MCF 10A (cell line): Measurements from ENCODE around the gene SART3. TPM values are rescaled to one million over a fixed set of nuclear protein-coding genes. Genes with fewer than 3 reads are reported as not detected.
"Not testable (repeated sequence)": the region's sequence is repeated elsewhere in the genome, so short reads cannot be mapped to it uniquely, and the experiment has no call there.

ENCODE experiments used
- BruUV-seq: library from RNA; stranded (reverse); fragments of 400-500 nt; replicated peaks from 2 replicates; lab custom pipeline; 2021; lab: Mats Ljungman, UMichigan
- CTCF ChIA-PET: fragments of 300-600 bp; sonication (Branson Sonifier 250); formaldehyde crosslinking; extraction: SDS; loops from one replicate; lab custom pipeline; 2021; ENCODE audit warnings: antibody characterized with exemption, inconsistent platforms; lab: Yijun Ruan, JAX
- POLR2A ChIA-PET: fragments of 300-600, 350-650 bp; sonication (Branson Sonifier 250); formaldehyde crosslinking; extraction: SDS; loops from one replicate; lab custom pipeline; 2020; ENCODE audit warnings: antibody characterized with exemption, inconsistent platforms; lab: Yijun Ruan, JAX
- DNase-seq: peaks from one replicate; pipeline ENCODE4 v3.0.0-alpha.2; 2018; ENCODE audit not compliant: unreplicated experiment
- H3K27ac Mint-ChIP-seq: one replicate; pipeline ENCODE4 v1.8.0; 2022; ENCODE audit warnings: mild to moderate bottlenecking, low read depth, mixed read lengths; ENCODE audit not compliant: unreplicated experiment
- H3K27me3 Mint-ChIP-seq: one replicate; pipeline ENCODE4 v1.8.0; 2022; ENCODE audit warnings: mixed read lengths; ENCODE audit not compliant: insufficient read depth, unreplicated experiment
- H3K36me3 Mint-ChIP-seq: one replicate; pipeline ENCODE4 v1.8.0; 2022; ENCODE audit warnings: mild to moderate bottlenecking, moderate library complexity, mixed read lengths; ENCODE audit not compliant: insufficient read depth, unreplicated experiment
- H3K4me1 Mint-ChIP-seq: one replicate; pipeline ENCODE4 v1.8.0; 2022; ENCODE audit warnings: mixed read lengths; ENCODE audit not compliant: insufficient read depth, unreplicated experiment
- H3K4me3 Mint-ChIP-seq: one replicate; pipeline ENCODE4 v1.8.0; 2022; ENCODE audit warnings: mild to moderate bottlenecking, moderate library complexity, mixed read lengths; ENCODE audit not compliant: unreplicated experiment
- H3K9me3 Mint-ChIP-seq: one replicate; pipeline ENCODE4 v1.8.0; 2022; ENCODE audit warnings: mixed read lengths; ENCODE audit not compliant: unreplicated experiment
- CTCF ChIP-seq: fragments of 200-600 bp; IDR thresholded peaks from one replicate; pipeline ENCODE4 v1.8.0; 2022; ENCODE audit warnings: antibody characterized with exemption, mild to moderate bottlenecking; ENCODE audit not compliant: unreplicated experiment
- intact Hi-C: fragments of 100-400 bp; cut with micrococcal nuclease; formaldehyde crosslinking; loops from 2 replicates; pipeline ENCODE4 v1.14.1; 2022
- total RNA-seq: library from RNA; stranded (reverse); gene quantifications from 2 replicates; pipeline ENCODE4 v1.2.3, GENCODE V29; 2022

Gene SART3
- total RNA-seq, 1 experiment from 2014 or later: 73.4 TPM

GRCh38 chr12:108592033-108592909, 31.3 kb upstream of the SART3 start:
- H3K4me3 Mint-ChIP-seq: no peak overlapping the region
- no peaks in the 10 kb centered on the region for H3K4me1 Mint-ChIP-seq
- intact Hi-C loops: no loop called here
- ChIA-PET CTCF (interaction anchor here (0.7 to 1.1 kb wide), 4 partner anchors 17 to 291 kb away, joined by 3 read pairs; no protein-coding TSS in a partner anchor), POLR2A (no interaction called here)
- no peaks in the 10 kb centered on the region for H3K36me3 Mint-ChIP-seq
- H3K27me3 Mint-ChIP-seq: no peaks in the 10 kb centered on the region
- no peak for TF ChIP-seq CTCF
- no peak overlapping the region for H3K27ac Mint-ChIP-seq
- DNase-seq: no peak
- no TSS peak for BruUV-seq
- H3K9me3 Mint-ChIP-seq: no peaks in the 10 kb centered on the region

GRCh38 chr12:108591267-108591980, 30.5 kb upstream of the SART3 start:
- Mint-ChIP-seq H3K36me3 (no peaks in the 10 kb centered on the region), H3K4me3 (no peak overlapping the region), H3K9me3 (no peaks in the 10 kb centered on the region), H3K27ac (no peak overlapping the region), H3K27me3 (no peaks in the 10 kb centered on the region), H3K4me1 (no peaks in the 10 kb centered on the region)
- no TSS peak for BruUV-seq
- DNase-seq: no peak
- no peak for TF ChIP-seq CTCF
- intact Hi-C loops: no loop called here
- POLR2A ChIA-PET: no interaction called here
- CTCF ChIA-PET: interaction anchor here (0.7 to 0.9 kb wide), 2 partner anchors 31 to 292 kb away, joined by 3 read pairs; no protein-coding TSS in a partner anchor

- intact Hi-C loops, CTCF ChIA-PET, POLR2A ChIA-PET, DNase-seq, BruUV-seq, H3K27ac Mint-ChIP-seq, H3K4me3 Mint-ChIP-seq, H3K36me3 Mint-ChIP-seq, H3K9me3 Mint-ChIP-seq, H3K27me3 Mint-ChIP-seq, H3K4me1 Mint-ChIP-seq: not testable (repeated sequence)
These were observed 29.5 kb upstream of the SART3 start for GRCh38 chr12:108590463-108590862.

GRCh38 chr12:108589840-108590229, 28.9 kb upstream of the SART3 start:
- intact Hi-C loops: no loop called here
- no peaks in the 10 kb centered on the region for H3K4me1 Mint-ChIP-seq
- ChIA-PET CTCF (interaction anchor here (1.3 kb wide), 1 partner anchor 29 kb away, joined by 6 read pairs; no protein-coding TSS in a partner anchor), POLR2A (no interaction called here)
- no peak for TF ChIP-seq CTCF
- H3K4me3 Mint-ChIP-seq: no peak overlapping the region
- no peaks in the 10 kb centered on the region for H3K36me3 Mint-ChIP-seq
- no peaks in the 10 kb centered on the region for H3K9me3 Mint-ChIP-seq
- H3K27ac Mint-ChIP-seq: no peak overlapping the region
- H3K27me3 Mint-ChIP-seq: peaks cover 5% of the 10 kb centered on the region
- DNase-seq: no peak
- no TSS peak for BruUV-seq
